Measurements from ENCODE around the gene PCK1. TPM values are rescaled to one million over a fixed set of nuclear protein-coding genes. Genes with fewer than 3 reads are reported as not detected.

Gene PCK1
- polyA plus RNA-seq, 3 donors = not detected

- H3K4me3 ChIP-seq (replicated peaks in 1 of 3; ENCODE audit: low read depth in 2 of 3, low read length in 3 of 3) = no peak overlapping the region
- peaks cover 0 to 4% of the 10 kb centered on the region in 2 donors for H3K27me3 ChIP-seq (ENCODE audit: control insufficient read depth in 2 of 2, insufficient read depth in 2 of 2, low read length in 2 of 2)
- Mint-ChIP-seq H3K9me3 (peaks cover 0 to 5% (median 2%) of the 10 kb centered on the region in 7 donors), H3K4me3 (no peak overlapping the region), H3K27me3 (ENCODE audit: low read depth in 3 of 3) (peaks cover 14 to 31% (median 19%) of the 10 kb centered on the region in 3 donors), H3K36me3 (no peaks in the 10 kb centered on the region), H3K4me1 (peaks cover 2% of the 10 kb centered on the region), H3K27ac (no peak overlapping the region)
- no peak overlapping the region for H2AFZ ChIP-seq (ENCODE audit: insufficient read depth, low read depth, low read length, poor library complexity, severe bottlenecking)
- no peaks in the 10 kb centered on the region for H3K79me2 ChIP-seq (ENCODE audit: insufficient read depth, low read length)
- no peaks in the 10 kb centered on the region for H3K9me3 ChIP-seq (replicated peaks in 1 of 2; ENCODE audit: control insufficient read depth in 1 of 2, insufficient read depth in 1 of 2, low read length in 2 of 2)
- TF ChIP-seq CTCF (IDR thresholded peaks at IDR 0.05) = no peak
- intact Hi-C loops (cut with micrococcal nuclease) = loop anchor here (5.0 to 10.0 kb wide), 2 partner anchors 54 to 214 kb away; no protein-coding TSS in a partner anchor
- H4K20me1 ChIP-seq (ENCODE audit: insufficient read depth, low read length) = no peaks in the 10 kb centered on the region
- DNase-seq = no peak
- no peak overlapping the region for H3K27ac ChIP-seq (ENCODE audit: low read depth in 1 of 2, low read length in 2 of 2)
- H3K4me2 ChIP-seq (replicated peaks; ENCODE audit: extremely low read depth, low read length, poor library complexity, severe bottlenecking) = no peak overlapping the region
- peaks cover 5 to 8% of the 10 kb centered on the region in 2 donors for H3K4me1 ChIP-seq (ENCODE audit: control insufficient read depth in 1 of 2, insufficient read depth in 2 of 2, low read length in 2 of 2)
- 97% methylated on average over 3 of the region's 5 CpGs for WGBS (ENCODE audit: insufficient coverage)
- no peaks in the 10 kb centered on the region for H3K36me3 ChIP-seq (replicated peaks in 1 of 2; ENCODE audit: control insufficient read depth in 1 of 2, insufficient read depth in 2 of 2, low read length in 2 of 2)
- H3K9ac ChIP-seq (ENCODE audit: insufficient read depth, low read length, poor library complexity, severe bottlenecking) = no peak overlapping the region
Observed at GRCh38 chr20:57598491-57598890, 37.6 kb downstream of the PCK1 start.

- Mint-ChIP-seq H3K27me3 (ENCODE audit: low read depth in 3 of 3) (peaks cover 11 to 28% (median 14%) of the 10 kb centered on the region in 3 donors), H3K4me3 (no peak overlapping the region)
Observed at GRCh38 chr20:57600320-57601210, 39.7 kb downstream of the PCK1 start.

More at GRCh38 chr20:57600320-57601210, 39.7 kb downstream of the PCK1 start:
- H3K9me3 ChIP-seq (replicated peaks in 1 of 2; ENCODE audit: control insufficient read depth in 1 of 2, insufficient read depth in 1 of 2, low read length in 2 of 2) = no peaks in the 10 kb centered on the region
- no peaks in the 10 kb centered on the region for H3K79me2 ChIP-seq (ENCODE audit: insufficient read depth, low read length)
- H3K36me3 Mint-ChIP-seq = no peaks in the 10 kb centered on the region
- peaks cover 5 to 8% of the 10 kb centered on the region in 2 donors for H3K4me1 ChIP-seq (ENCODE audit: control insufficient read depth in 1 of 2, insufficient read depth in 2 of 2, low read length in 2 of 2)
- peaks cover 0 to 4% of the 10 kb centered on the region in 2 donors for H3K27me3 ChIP-seq (ENCODE audit: control insufficient read depth in 2 of 2, insufficient read depth in 2 of 2, low read length in 2 of 2)
- H3K4me3 ChIP-seq (replicated peaks in 1 of 3; ENCODE audit: low read depth in 2 of 3, low read length in 3 of 3) = no peak overlapping the region
- TF ChIP-seq CTCF (IDR thresholded peaks at IDR 0.05) = no peak
- H4K20me1 ChIP-seq (ENCODE audit: insufficient read depth, low read length) = no peaks in the 10 kb centered on the region
- no peak for DNase-seq
- H3K27ac ChIP-seq (ENCODE audit: low read depth in 1 of 2, low read length in 2 of 2) = no peak overlapping the region
- no peak overlapping the region for H3K9ac ChIP-seq (ENCODE audit: insufficient read depth, low read length, poor library complexity, severe bottlenecking)
- no peak overlapping the region for H3K4me2 ChIP-seq (replicated peaks; ENCODE audit: extremely low read depth, low read length, poor library complexity, severe bottlenecking)
- H3K9me3 Mint-ChIP-seq = peaks cover 0 to 5% (median 2%) of the 10 kb centered on the region in 7 donors
- intact Hi-C loops (cut with micrococcal nuclease) = no loop called here
- no peak overlapping the region for H3K27ac Mint-ChIP-seq
- 93% methylated on average over 6 of the region's 13 CpGs for WGBS (ENCODE audit: insufficient coverage)
- peaks cover 4% of the 10 kb centered on the region for H3K4me1 Mint-ChIP-seq
- H3K36me3 ChIP-seq (replicated peaks in 1 of 2; ENCODE audit: control insufficient read depth in 1 of 2, insufficient read depth in 2 of 2, low read length in 2 of 2) = no peaks in the 10 kb centered on the region
- no peak overlapping the region for H2AFZ ChIP-seq (ENCODE audit: insufficient read depth, low read depth, low read length, poor library complexity, severe bottlenecking)

Measured in CD14-positive monocyte (primary cell).